GM12872 (cell line): ENCODE results near the gene CPB1.

Experiments
- TF ChIP-seq, protein P1 (sequence below): IDR thresholded peaks from 3 replicates; pipeline ENCODE4 v1.5.1; 2011; ENCODE audit warnings: low read depth, mild to moderate bottlenecking, low read length, moderate library complexity; ENCODE audit not compliant: insufficient read depth

CPB1 gene

DNA sequence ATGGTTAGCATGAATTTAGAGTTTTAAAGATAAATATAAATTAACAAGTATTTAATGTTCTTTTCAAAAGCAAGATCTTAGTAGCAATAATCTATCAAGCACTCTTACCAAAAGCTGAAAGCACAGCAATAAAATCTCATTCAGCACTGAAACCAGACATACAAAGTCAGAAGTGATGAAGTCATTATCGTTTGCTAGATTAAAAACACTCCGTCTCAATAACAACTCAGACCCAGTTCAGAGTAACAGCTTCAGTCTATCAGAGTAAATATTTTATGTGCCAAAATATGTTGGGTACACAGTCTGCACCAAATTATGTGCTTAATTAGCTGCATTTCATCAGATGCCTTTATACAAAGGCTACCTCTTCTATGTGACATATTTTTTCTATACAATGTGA is 79.1 kb downstream of the CPB1 start:
- TF ChIP-seq, protein P1, sequence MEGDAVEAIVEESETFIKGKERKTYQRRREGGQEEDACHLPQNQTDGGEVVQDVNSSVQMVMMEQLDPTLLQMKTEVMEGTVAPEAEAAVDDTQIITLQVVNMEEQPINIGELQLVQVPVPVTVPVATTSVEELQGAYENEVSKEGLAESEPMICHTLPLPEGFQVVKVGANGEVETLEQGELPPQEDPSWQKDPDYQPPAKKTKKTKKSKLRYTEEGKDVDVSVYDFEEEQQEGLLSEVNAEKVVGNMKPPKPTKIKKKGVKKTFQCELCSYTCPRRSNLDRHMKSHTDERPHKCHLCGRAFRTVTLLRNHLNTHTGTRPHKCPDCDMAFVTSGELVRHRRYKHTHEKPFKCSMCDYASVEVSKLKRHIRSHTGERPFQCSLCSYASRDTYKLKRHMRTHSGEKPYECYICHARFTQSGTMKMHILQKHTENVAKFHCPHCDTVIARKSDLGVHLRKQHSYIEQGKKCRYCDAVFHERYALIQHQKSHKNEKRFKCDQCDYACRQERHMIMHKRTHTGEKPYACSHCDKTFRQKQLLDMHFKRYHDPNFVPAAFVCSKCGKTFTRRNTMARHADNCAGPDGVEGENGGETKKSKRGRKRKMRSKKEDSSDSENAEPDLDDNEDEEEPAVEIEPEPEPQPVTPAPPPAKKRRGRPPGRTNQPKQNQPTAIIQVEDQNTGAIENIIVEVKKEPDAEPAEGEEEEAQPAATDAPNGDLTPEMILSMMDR, result no peak
